Endothelial cell of umbilical vein (primary cell): ENCODE results near the gene ASB6.

Experiments
- CTCF ChIP-seq, 2 donors: IDR thresholded peaks; 1 replicate in 1 of 2; 2 replicates in 1 of 2; pipeline ENCODE4 v1.5.1; 2011; ENCODE audit warnings: low read length in 2 of 2, mild to moderate bottlenecking in 2 of 2, moderate library complexity in 2 of 2, control low read depth in 1 of 2, inconsistent platforms in 1 of 2, low read depth in 1 of 2; ENCODE audit not compliant: insufficient read depth in 1 of 2; ENCODE audit errors: extremely low read depth in 1 of 2
- POLR2A ChIP-seq: IDR thresholded peaks from 2 replicates; pipeline ENCODE4 v1.6.1; 2012; ENCODE audit warnings: low read depth, mild to moderate bottlenecking, control low read depth, low read length
- POLR2AphosphoS5 ChIP-seq: IDR thresholded peaks from 2 replicates; pipeline ENCODE4 v1.6.1; 2012; ENCODE audit warnings: low read depth, mild to moderate bottlenecking, control low read depth, low read length, moderate library complexity; ENCODE audit not compliant: insufficient read depth

DNA sequence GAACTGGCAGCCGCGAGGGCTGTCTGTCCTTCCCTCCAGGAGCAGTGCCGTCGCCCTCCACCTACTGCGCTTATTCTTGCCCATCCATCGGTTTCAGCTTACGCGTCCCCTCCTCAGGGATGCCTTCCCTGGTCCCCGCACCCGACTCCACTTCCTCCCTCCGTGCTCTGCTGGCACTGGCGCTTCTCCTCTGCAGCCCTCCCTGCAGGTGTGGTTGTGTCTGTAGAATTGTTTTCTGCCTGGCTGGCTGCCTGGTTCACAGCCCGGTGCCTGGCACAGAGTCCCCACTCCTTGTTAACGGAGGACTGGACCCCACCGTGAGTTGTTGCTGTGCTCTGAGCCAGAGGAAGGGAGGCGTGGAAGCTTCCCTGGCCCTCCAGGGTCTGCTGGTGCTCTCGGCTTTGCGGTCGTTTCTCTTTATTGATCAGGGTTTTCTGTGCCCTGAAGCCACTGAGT, 10.2 kb downstream of the ASB6 start:
- TF ChIP-seq POLR2A (no peak), CTCF (IDR thresholded peaks at IDR 0.05; ENCODE audit: extremely low read depth in 1 of 2, insufficient read depth in 1 of 2, low read depth in 1 of 2, low read length in 2 of 2) (no peak), POLR2AphosphoS5 (no peak)
